HG02588 (cell line): ENCODE measurements around the gene DYNC1I1.

Experiments
- ATAC-seq: cut with Tn5 transposase; IDR thresholded peaks from one replicate; pipeline ENCODE4 v1.9.1; 2021; ENCODE audit warnings: mild to moderate bottlenecking, moderate library complexity; ENCODE audit not compliant: unreplicated experiment

Gene DYNC1I1

DNA sequence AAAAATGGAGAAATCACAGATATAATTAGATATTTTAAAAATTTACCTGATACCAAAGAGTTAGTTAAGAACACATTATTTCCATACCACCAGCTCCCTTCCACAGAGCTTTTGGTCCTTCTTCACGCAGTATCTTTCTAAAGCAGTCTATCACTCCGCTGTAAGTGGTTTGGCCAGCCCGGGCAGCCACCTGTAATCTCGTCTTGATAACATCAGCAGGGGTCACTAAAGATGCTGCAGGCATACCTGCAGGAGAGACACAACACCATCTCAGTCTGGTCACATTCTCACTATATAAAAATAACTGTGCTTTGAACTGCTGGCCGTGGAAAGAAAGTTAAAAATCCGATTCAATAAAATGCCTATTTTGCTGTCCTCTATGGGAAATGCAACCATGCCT lies 349.4 kb downstream of the DYNC1I1 start:
- no peak for ATAC-seq

- ATAC-seq: no peak
These were observed 350.4 kb downstream of the DYNC1I1 start for GRCh38 chr7:96122746-96123145.

DNA sequence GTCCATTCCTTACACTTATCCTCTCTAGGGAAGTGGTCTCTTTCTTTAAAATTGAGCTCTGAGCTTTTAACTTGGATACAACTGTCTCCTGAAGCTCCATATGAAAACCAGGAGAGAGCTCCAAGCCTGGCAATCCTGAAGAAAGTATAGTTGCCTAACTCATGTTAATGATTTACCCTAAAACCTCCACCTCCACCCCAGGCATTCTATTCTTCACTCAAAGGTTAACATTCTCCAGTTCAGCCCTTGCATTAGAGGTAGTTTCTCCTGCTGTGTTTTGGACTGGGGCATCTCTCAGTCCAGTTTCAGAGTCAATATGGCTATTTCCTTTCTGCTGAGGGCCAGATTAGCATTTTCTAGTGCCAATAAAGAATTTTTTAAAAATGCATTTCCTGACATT lies 354.0 kb downstream of the DYNC1I1 start:
- ATAC-seq: no peak

DNA sequence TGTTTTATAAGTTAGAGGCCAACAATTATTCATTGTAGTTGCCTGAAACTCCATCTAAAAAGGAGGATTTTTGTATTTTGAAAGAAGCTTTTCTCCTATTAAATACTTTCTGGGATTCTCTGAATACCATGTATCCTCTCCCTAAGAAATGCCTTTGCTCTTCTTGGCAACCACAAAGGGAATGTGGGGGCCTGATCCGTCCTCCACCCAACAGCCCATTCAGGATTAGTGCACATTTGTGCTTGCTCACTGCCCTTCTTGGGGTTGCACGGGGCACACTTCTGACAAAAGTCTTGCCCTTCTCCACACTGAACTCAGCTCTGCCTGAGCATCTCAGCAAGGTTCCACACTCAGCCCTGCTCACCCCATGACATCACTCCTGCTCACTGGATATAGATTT lies 355.4 kb downstream of the DYNC1I1 start:
- ATAC-seq: no peak

- ATAC-seq: no peak
These were observed 359.2 kb downstream of the DYNC1I1 start for GRCh38 chr7:96131525-96131924.

DNA sequence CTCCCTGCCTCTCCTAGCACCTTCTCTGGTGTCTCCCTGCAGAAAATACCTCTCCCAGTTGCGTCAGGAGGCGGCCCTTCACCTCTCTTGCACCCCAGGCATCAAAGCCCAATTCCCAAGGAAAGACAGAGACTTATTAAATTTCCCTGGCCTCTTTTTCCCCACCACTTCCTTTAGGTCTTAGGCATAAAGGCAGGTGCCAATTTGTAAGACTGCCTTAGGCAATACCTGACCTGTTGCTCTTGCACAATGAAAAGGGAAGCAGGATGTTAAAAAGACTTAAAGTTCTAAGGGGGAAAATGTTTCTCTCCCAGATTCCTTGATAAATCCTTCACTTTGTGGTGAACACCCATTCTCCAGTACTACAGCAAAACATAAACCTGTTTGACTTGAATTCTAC lies 362.9 kb downstream of the DYNC1I1 start:
- no peak for ATAC-seq

- no peak for ATAC-seq
These were observed 364.4 kb downstream of the DYNC1I1 start for GRCh38 chr7:96136600-96137239.

GRCh38 chr7:96143495-96144259 lies 371.3 kb downstream of the DYNC1I1 start:
- ATAC-seq: no peak

- ATAC-seq: no peak
These were observed 371.8 kb downstream of the DYNC1I1 start for GRCh38 chr7:96144260-96144526.
